Activated CD8-positive, alpha-beta memory T cell treated with anti-CD3 and anti-CD28 coated beads, Interleukin-2, amount 50 U/mL, for 1 hour (primary cell): ENCODE results near the gene GDF11.

Source experiments
- DNase-seq: peaks from one replicate; pipeline ENCODE4 v3.0.0-alpha.2; 2020; ENCODE audit errors: extremely low read depth

GDF11 gene

GRCh38 chr12:55723516-55724225 is 19.3 kb upstream of the GDF11 start:
- no peak for DNase-seq

GRCh38 chr12:55724226-55724939 is 18.5 kb upstream of the GDF11 start:
- DNase-seq: no peak

- no peak for DNase-seq
Measured at GRCh38 chr12:55724940-55725309, 18.0 kb upstream of the GDF11 start.

GRCh38 chr12:55725556-55725955 is 17.4 kb upstream of the GDF11 start:
- no peak for DNase-seq

- DNase-seq: no peak
Measured at GRCh38 chr12:55726971-55727370, 16.0 kb upstream of the GDF11 start.

- no peak for DNase-seq
Measured at GRCh38 chr12:55727643-55728185, 15.2 kb upstream of the GDF11 start.

GRCh38 chr12:55728186-55728938 is 14.6 kb upstream of the GDF11 start:
- DNase-seq: no peak

GRCh38 chr12:55728939-55729818 is 13.7 kb upstream of the GDF11 start, which contains the start of gene CD63:
Gene CD63 (minus strand): TSS chr12:55729009. CDS start chr12:55728341, 668 bp downstream.
- no peak for DNase-seq

- no peak for DNase-seq
Measured at GRCh38 chr12:55729819-55730818, 12.8 kb upstream of the GDF11 start.

GRCh38 chr12:55732288-55732687 is 10.6 kb upstream of the GDF11 start:
- DNase-seq: no peak

GRCh38 chr12:55733021-55733555 is 9.8 kb upstream of the GDF11 start:
- no peak for DNase-seq

GRCh38 chr12:55733858-55734257 is 9.1 kb upstream of the GDF11 start:
- no peak for DNase-seq

GRCh38 chr12:55734595-55734994 is 8.3 kb upstream of the GDF11 start:
- no peak for DNase-seq

GRCh38 chr12:55736076-55736475 is 6.8 kb upstream of the GDF11 start:
- DNase-seq: no peak

GRCh38 chr12:55736780-55737580 is 5.9 kb upstream of the GDF11 start:
- no peak for DNase-seq

- DNase-seq: no peak
Measured at GRCh38 chr12:55737581-55738122, 5.3 kb upstream of the GDF11 start.

- DNase-seq: no peak
Measured at GRCh38 chr12:55738123-55739024, 4.5 kb upstream of the GDF11 start.

GRCh38 chr12:55739025-55739378 is 3.9 kb upstream of the GDF11 start:
- no peak for DNase-seq
